Measurements from ENCODE around the gene BAAT.

BAAT gene

GRCh38 chr9:101380295-101380694 is 4.5 kb downstream of the BAAT start:
- Histone ChIP-seq H3K9me3 (ENCODE audit: control insufficient read depth, low read length) (peaks cover 3% of the 10 kb centered on the region), H3K4me1 (ENCODE audit: control insufficient read depth, insufficient read depth, low read length, poor library complexity, severe bottlenecking) (no peaks in the 10 kb centered on the region), H3K4me3 (ENCODE audit: extremely low read depth, insufficient read depth, low read length, poor library complexity, severe bottlenecking) (no peak overlapping the region), H3K27ac (ENCODE audit: low read depth, low read length, severe bottlenecking) (no peak overlapping the region), H3K36me3 (ENCODE audit: control insufficient read depth, insufficient read depth, low read length) (no peaks in the 10 kb centered on the region)

GRCh38 chr9:101376111-101376848 is 8.5 kb downstream of the BAAT start:
- Histone ChIP-seq H3K27ac (ENCODE audit: low read depth, low read length, severe bottlenecking) (no peak overlapping the region), H3K36me3 (ENCODE audit: control insufficient read depth, insufficient read depth, low read length) (no peaks in the 10 kb centered on the region), H3K9me3 (ENCODE audit: control insufficient read depth, low read length) (no peaks in the 10 kb centered on the region), H3K4me1 (ENCODE audit: control insufficient read depth, insufficient read depth, low read length, poor library complexity, severe bottlenecking) (no peaks in the 10 kb centered on the region), H3K4me3 (ENCODE audit: extremely low read depth, insufficient read depth, low read length, poor library complexity, severe bottlenecking) (no peak overlapping the region)
- WGBS, 2 experiments (ENCODE audit: insufficient coverage in 2 of 2) = 67 to 100% methylated on average over 1 to 2 of the region's 6 CpGs

- 81 to 94% methylated on average over 11 to 12 of the region's 12 CpGs for WGBS, 2 experiments (ENCODE audit: insufficient coverage in 2 of 2)
- no peaks in the 10 kb centered on the region for H3K4me1 ChIP-seq (ENCODE audit: control insufficient read depth, insufficient read depth, low read length, poor library complexity, severe bottlenecking)
- H3K4me3 ChIP-seq (ENCODE audit: extremely low read depth, insufficient read depth, low read length, poor library complexity, severe bottlenecking) = no peak overlapping the region
- H3K27ac ChIP-seq (ENCODE audit: low read depth, low read length, severe bottlenecking) = no peak overlapping the region
- H3K9me3 ChIP-seq (ENCODE audit: control insufficient read depth, low read length) = no peaks in the 10 kb centered on the region
- H3K36me3 ChIP-seq (ENCODE audit: control insufficient read depth, insufficient read depth, low read length) = no peaks in the 10 kb centered on the region
Measured at GRCh38 chr9:101375546-101375945, 9.3 kb downstream of the BAAT start.

GRCh38 chr9:101372327-101373118 is 12.3 kb downstream of the BAAT start:
- WGBS, 2 experiments (ENCODE audit: insufficient coverage in 2 of 2) = no CpG with 5 or more reads among the region's 2 CpGs

GRCh38 chr9:101371813-101372212 is 13.0 kb downstream of the BAAT start:
- 88% methylated on average over 1 of the region's 3 CpGs; no CpG with 5 or more reads in 1 of the 2 experiments for WGBS, 2 experiments (ENCODE audit: insufficient coverage in 2 of 2)
- no peak overlapping the region for H3K27ac ChIP-seq (ENCODE audit: low read depth, low read length, severe bottlenecking)
- peaks cover 6% of the 10 kb centered on the region for H3K4me1 ChIP-seq (ENCODE audit: control insufficient read depth, insufficient read depth, low read length, poor library complexity, severe bottlenecking)
- no peaks in the 10 kb centered on the region for H3K36me3 ChIP-seq (ENCODE audit: control insufficient read depth, insufficient read depth, low read length)
- H3K4me3 ChIP-seq (ENCODE audit: extremely low read depth, insufficient read depth, low read length, poor library complexity, severe bottlenecking) = no peak overlapping the region
- no peaks in the 10 kb centered on the region for H3K9me3 ChIP-seq (ENCODE audit: control insufficient read depth, low read length)

More at GRCh38 chr9:101372327-101373118, 12.3 kb downstream of the BAAT start:
- no peaks in the 10 kb centered on the region for H3K9me3 ChIP-seq (ENCODE audit: control insufficient read depth, low read length)
- H3K36me3 ChIP-seq (ENCODE audit: control insufficient read depth, insufficient read depth, low read length) = no peaks in the 10 kb centered on the region
- H3K4me3 ChIP-seq (ENCODE audit: extremely low read depth, insufficient read depth, low read length, poor library complexity, severe bottlenecking) = no peak overlapping the region
- H3K27ac ChIP-seq (ENCODE audit: low read depth, low read length, severe bottlenecking) = no peak overlapping the region
- peaks cover 6% of the 10 kb centered on the region for H3K4me1 ChIP-seq (ENCODE audit: control insufficient read depth, insufficient read depth, low read length, poor library complexity, severe bottlenecking)

GRCh38 chr9:101369884-101370531 is 14.8 kb downstream of the BAAT start:
- peaks cover 6% of the 10 kb centered on the region for H3K4me1 ChIP-seq (ENCODE audit: control insufficient read depth, insufficient read depth, low read length, poor library complexity, severe bottlenecking)
- H3K27ac ChIP-seq (ENCODE audit: low read depth, low read length, severe bottlenecking) = peak overlapping the region; percentile 44
- H3K36me3 ChIP-seq (ENCODE audit: control insufficient read depth, insufficient read depth, low read length) = no peaks in the 10 kb centered on the region
- H3K4me3 ChIP-seq (ENCODE audit: extremely low read depth, insufficient read depth, low read length, poor library complexity, severe bottlenecking) = no peak overlapping the region
- H3K9me3 ChIP-seq (ENCODE audit: control insufficient read depth, low read length) = no peaks in the 10 kb centered on the region
- WGBS, 2 experiments (ENCODE audit: insufficient coverage in 2 of 2) = no CpG with 5 or more reads among the region's 2 CpGs

GRCh38 chr9:101369286-101369685 is 15.5 kb downstream of the BAAT start:
- Histone ChIP-seq H3K4me1 (ENCODE audit: control insufficient read depth, insufficient read depth, low read length, poor library complexity, severe bottlenecking) (peaks cover 6% of the 10 kb centered on the region), H3K36me3 (ENCODE audit: control insufficient read depth, insufficient read depth, low read length) (no peaks in the 10 kb centered on the region), H3K4me3 (ENCODE audit: extremely low read depth, insufficient read depth, low read length, poor library complexity, severe bottlenecking) (no peak overlapping the region), H3K27ac (ENCODE audit: low read depth, low read length, severe bottlenecking) (peak overlapping the region; percentile 44), H3K9me3 (ENCODE audit: control insufficient read depth, low read length) (no peaks in the 10 kb centered on the region)
- 100% methylated on average over 1 of the region's 2 CpGs; no CpG with 5 or more reads in 1 of the 2 experiments for WGBS, 2 experiments (ENCODE audit: insufficient coverage in 2 of 2)

GRCh38 chr9:101367323-101367722 is 17.5 kb downstream of the BAAT start:
- H3K4me1 ChIP-seq (ENCODE audit: control insufficient read depth, insufficient read depth, low read length, poor library complexity, severe bottlenecking) = peaks cover 6% of the 10 kb centered on the region
- no peaks in the 10 kb centered on the region for H3K9me3 ChIP-seq (ENCODE audit: control insufficient read depth, low read length)
- no peaks in the 10 kb centered on the region for H3K36me3 ChIP-seq (ENCODE audit: control insufficient read depth, insufficient read depth, low read length)
- H3K4me3 ChIP-seq (ENCODE audit: extremely low read depth, insufficient read depth, low read length, poor library complexity, severe bottlenecking) = no peak overlapping the region
- H3K27ac ChIP-seq (ENCODE audit: low read depth, low read length, severe bottlenecking) = no peak overlapping the region
- no CpG with 5 or more reads among the region's 3 CpGs for WGBS, 2 experiments (ENCODE audit: insufficient coverage in 2 of 2)

- 37 to 83% methylated on average over 1 to 3 of the region's 5 CpGs for WGBS, 2 experiments (ENCODE audit: insufficient coverage in 2 of 2)
- Histone ChIP-seq H3K36me3 (ENCODE audit: control insufficient read depth, insufficient read depth, low read length) (no peaks in the 10 kb centered on the region), H3K27ac (ENCODE audit: low read depth, low read length, severe bottlenecking) (no peak overlapping the region), H3K4me1 (ENCODE audit: control insufficient read depth, insufficient read depth, low read length, poor library complexity, severe bottlenecking) (peaks cover 6% of the 10 kb centered on the region), H3K9me3 (ENCODE audit: control insufficient read depth, low read length) (no peaks in the 10 kb centered on the region), H3K4me3 (ENCODE audit: extremely low read depth, insufficient read depth, low read length, poor library complexity, severe bottlenecking) (no peak overlapping the region)
Measured at GRCh38 chr9:101366038-101366756, 18.6 kb downstream of the BAAT start.

GRCh38 chr9:101365181-101365580 is 19.6 kb downstream of the BAAT start:
- no peak overlapping the region for H3K27ac ChIP-seq (ENCODE audit: low read depth, low read length, severe bottlenecking)
- H3K4me1 ChIP-seq (ENCODE audit: control insufficient read depth, insufficient read depth, low read length, poor library complexity, severe bottlenecking) = peaks cover 6% of the 10 kb centered on the region
- H3K4me3 ChIP-seq (ENCODE audit: extremely low read depth, insufficient read depth, low read length, poor library complexity, severe bottlenecking) = no peak overlapping the region
- H3K9me3 ChIP-seq (ENCODE audit: control insufficient read depth, low read length) = no peaks in the 10 kb centered on the region
- H3K36me3 ChIP-seq (ENCODE audit: control insufficient read depth, insufficient read depth, low read length) = no peaks in the 10 kb centered on the region

All from mesodermal cell (in vitro differentiated cells).